ENCODE measurements around the gene ADORA2A.

- TF ChIP-seq YY1 (IDR thresholded peaks at IDR 0.05; ENCODE audit: low read depth, low read length) (no peak), CTCF (IDR thresholded peaks at IDR 0.05; ENCODE audit: control extremely low read depth in 1 of 3, insufficient read depth in 1 of 3, low read depth in 1 of 3, low read length in 3 of 3) (no peak), PHF8 (conservative IDR thresholded peaks at IDR 0.05; ENCODE audit: low read depth, low read length) (no peak), GTF2F1 (IDR thresholded peaks at IDR 0.05; ENCODE audit: borderline replicate concordance, low read depth, low read length) (no peak), POLR2AphosphoS5 (IDR thresholded peaks at IDR 0.05; ENCODE audit: low read depth, low read length) (no peak), POLR2A (IDR thresholded peaks at IDR 0.05; ENCODE audit: control extremely low read depth in 1 of 2, low read depth in 2 of 2, low read length in 2 of 2) (no peak), MAX (IDR thresholded peaks at IDR 0.05) (no peak), JUN (IDR thresholded peaks at IDR 0.05; ENCODE audit: low read depth, low read length) (no peak), MAFK (IDR thresholded peaks at IDR 0.05; ENCODE audit: low read depth, low read length) (no peak), CREB1 (IDR thresholded peaks at IDR 0.05) (no peak), ATF3 (IDR thresholded peaks at IDR 0.05; ENCODE audit: insufficient read depth, low read depth, low read length) (no peak), SP1 (IDR thresholded peaks at IDR 0.05; ENCODE audit: low read depth, low read length) (no peak)
Observed at GRCh38 chr22:24473284-24473683, 45.9 kb downstream of the ADORA2A start.
